HL-60 (cell line): ENCODE measurements around the gene SCN5A.

Experiments
- DNase-seq, 2 experiments: peaks; one replicate each; pipeline ENCODE4 v3.0.0-alpha.2; 2010 to 2020; ENCODE audit warnings: low read depth in 1 of 2, low spot score in 1 of 2
- H3K27ac ChIP-seq: fragments of 250-450 bp; sonication (Bioruptor Pico); replicated peaks from 2 replicates; pipeline ENCODE4 v1.5.1; 2020; ENCODE audit warnings: mild to moderate bottlenecking, moderate library complexity
- H3K27me3 ChIP-seq: fragments of 250-450 bp; sonication (Bioruptor Pico); 2 replicates; pipeline ENCODE4 v1.5.1; 2021; ENCODE audit warnings: mild to moderate bottlenecking, moderate library complexity; ENCODE audit not compliant: insufficient read depth, poor library complexity, severe bottlenecking
- H3K4me3 ChIP-seq: replicated peaks from 2 replicates; pipeline ENCODE4 v1.5.1; 2011; ENCODE audit warnings: mild to moderate bottlenecking, control low read depth, low read length; ENCODE audit not compliant: insufficient read depth
- GABPA ChIP-seq: IDR thresholded peaks from 2 replicates; pipeline ENCODE4 v1.6.1; 2012; ENCODE audit warnings: low read depth
- POLR2AphosphoS5 ChIP-seq: IDR thresholded peaks from 2 replicates; pipeline ENCODE4 v1.6.1; 2012; ENCODE audit warnings: low read depth
- SPI1 ChIP-seq: IDR thresholded peaks from 2 replicates; pipeline ENCODE4 v1.6.1; 2012; ENCODE audit warnings: low read depth, mild to moderate bottlenecking, borderline replicate concordance
- TF ChIP-seq, protein P1 (sequence below): IDR thresholded peaks from one replicate; pipeline ENCODE4 v1.5.1; 2011; ENCODE audit warnings: low read length, control low read depth, inconsistent platforms; ENCODE audit not compliant: insufficient read depth
- TF ChIP-seq, protein P2 (sequence below): IDR thresholded peaks from 2 replicates; pipeline ENCODE4 v1.6.1; 2012; ENCODE audit warnings: low read depth; ENCODE audit not compliant: insufficient replicate concordance

The SCN5A gene

DNA sequence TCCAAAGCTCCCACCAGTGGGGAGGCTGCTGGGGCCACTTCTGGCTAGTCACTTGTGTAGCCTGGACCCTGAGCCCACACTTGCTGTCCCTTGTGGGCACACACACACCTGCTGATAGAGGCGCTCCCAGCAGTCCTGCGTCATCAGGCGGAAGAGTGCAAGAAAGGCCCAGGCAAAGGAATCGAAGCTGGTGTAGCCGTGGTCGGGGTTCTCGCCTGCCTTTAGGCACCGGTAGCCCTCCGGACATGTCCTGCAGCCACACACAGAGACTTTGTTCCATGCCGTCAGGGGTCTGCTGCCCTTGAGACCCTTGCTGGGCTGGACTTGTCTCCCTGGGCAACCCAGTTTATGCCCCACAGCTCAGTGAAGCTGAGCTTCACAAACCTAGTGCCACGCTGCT, 42.9 kb downstream of the SCN5A start:
- no peak for DNase-seq
- Histone ChIP-seq H3K27ac (no peak overlapping the region), H3K4me3 (no peak overlapping the region), H3K27me3 (no peaks in the 10 kb centered on the region)
- TF ChIP-seq SPI1 (no peak), GABPA (no peak), POLR2AphosphoS5 (no peak)
- TF ChIP-seq, protein P1, sequence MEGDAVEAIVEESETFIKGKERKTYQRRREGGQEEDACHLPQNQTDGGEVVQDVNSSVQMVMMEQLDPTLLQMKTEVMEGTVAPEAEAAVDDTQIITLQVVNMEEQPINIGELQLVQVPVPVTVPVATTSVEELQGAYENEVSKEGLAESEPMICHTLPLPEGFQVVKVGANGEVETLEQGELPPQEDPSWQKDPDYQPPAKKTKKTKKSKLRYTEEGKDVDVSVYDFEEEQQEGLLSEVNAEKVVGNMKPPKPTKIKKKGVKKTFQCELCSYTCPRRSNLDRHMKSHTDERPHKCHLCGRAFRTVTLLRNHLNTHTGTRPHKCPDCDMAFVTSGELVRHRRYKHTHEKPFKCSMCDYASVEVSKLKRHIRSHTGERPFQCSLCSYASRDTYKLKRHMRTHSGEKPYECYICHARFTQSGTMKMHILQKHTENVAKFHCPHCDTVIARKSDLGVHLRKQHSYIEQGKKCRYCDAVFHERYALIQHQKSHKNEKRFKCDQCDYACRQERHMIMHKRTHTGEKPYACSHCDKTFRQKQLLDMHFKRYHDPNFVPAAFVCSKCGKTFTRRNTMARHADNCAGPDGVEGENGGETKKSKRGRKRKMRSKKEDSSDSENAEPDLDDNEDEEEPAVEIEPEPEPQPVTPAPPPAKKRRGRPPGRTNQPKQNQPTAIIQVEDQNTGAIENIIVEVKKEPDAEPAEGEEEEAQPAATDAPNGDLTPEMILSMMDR: no peak
- TF ChIP-seq, protein P2, sequence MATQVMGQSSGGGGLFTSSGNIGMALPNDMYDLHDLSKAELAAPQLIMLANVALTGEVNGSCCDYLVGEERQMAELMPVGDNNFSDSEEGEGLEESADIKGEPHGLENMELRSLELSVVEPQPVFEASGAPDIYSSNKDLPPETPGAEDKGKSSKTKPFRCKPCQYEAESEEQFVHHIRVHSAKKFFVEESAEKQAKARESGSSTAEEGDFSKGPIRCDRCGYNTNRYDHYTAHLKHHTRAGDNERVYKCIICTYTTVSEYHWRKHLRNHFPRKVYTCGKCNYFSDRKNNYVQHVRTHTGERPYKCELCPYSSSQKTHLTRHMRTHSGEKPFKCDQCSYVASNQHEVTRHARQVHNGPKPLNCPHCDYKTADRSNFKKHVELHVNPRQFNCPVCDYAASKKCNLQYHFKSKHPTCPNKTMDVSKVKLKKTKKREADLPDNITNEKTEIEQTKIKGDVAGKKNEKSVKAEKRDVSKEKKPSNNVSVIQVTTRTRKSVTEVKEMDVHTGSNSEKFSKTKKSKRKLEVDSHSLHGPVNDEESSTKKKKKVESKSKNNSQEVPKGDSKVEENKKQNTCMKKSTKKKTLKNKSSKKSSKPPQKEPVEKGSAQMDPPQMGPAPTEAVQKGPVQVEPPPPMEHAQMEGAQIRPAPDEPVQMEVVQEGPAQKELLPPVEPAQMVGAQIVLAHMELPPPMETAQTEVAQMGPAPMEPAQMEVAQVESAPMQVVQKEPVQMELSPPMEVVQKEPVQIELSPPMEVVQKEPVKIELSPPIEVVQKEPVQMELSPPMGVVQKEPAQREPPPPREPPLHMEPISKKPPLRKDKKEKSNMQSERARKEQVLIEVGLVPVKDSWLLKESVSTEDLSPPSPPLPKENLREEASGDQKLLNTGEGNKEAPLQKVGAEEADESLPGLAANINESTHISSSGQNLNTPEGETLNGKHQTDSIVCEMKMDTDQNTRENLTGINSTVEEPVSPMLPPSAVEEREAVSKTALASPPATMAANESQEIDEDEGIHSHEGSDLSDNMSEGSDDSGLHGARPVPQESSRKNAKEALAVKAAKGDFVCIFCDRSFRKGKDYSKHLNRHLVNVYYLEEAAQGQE: no peak

DNA sequence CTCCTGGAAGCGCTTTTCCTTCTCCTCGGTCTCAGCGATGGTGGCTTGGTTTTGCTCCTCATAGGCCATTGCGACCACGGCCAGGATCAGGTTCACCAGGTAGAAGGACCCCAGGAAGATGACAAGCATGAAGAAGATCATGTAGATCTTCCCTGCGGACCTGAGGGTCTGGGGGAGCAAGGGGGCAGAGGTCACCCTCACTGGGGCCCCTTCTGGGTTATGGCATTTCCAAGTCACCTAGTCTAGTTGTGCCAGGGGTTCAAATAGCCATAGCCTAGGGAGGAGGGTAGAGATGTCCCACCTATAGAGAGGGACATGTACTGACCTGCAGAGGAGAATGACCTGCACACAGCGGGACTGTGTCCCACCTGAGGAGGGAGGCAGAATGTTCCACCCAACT, 43.5 kb downstream of the SCN5A start:
- no peak overlapping the region for H3K27ac ChIP-seq
- no peak for DNase-seq
- no peak overlapping the region for H3K4me3 ChIP-seq
- TF ChIP-seq POLR2AphosphoS5 (no peak), SPI1 (no peak), GABPA (no peak)
- TF ChIP-seq, protein P1: no peak
- TF ChIP-seq, protein P2: no peak
- no peaks in the 10 kb centered on the region for H3K27me3 ChIP-seq

DNA sequence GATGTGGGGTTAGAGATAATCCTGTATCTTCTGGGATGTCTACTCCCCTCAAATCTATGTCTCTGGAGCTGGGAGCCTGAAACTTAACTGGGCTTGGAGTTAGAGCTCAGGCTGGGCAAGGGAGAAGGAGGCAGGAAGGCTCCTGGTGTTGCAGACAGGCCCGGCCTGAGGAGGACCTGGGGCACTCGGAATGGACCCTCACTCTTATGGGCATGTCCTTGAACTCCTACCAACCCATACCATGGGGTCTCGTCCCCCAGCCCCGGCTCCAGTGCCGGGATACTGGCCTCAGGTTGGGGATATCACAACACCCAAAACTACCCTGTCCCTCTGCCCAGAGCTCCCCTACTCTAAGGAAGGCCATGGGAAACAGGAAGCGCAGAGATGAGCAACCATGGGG, 45.2 kb downstream of the SCN5A start:
- Histone ChIP-seq H3K27ac (no peak overlapping the region), H3K4me3 (no peak overlapping the region), H3K27me3 (no peaks in the 10 kb centered on the region)
- TF ChIP-seq, protein P2: no peak
- TF ChIP-seq, protein P1: no peak
- TF ChIP-seq SPI1 (no peak), GABPA (no peak), POLR2AphosphoS5 (no peak)
- DNase-seq: no peak
